NCI-H2196 (cell line): ENCODE measurements around the gene TSPY4.
"Not testable (repeated sequence)": the region's sequence is repeated elsewhere in the genome, so short reads cannot be mapped to it uniquely, and the experiment has no call there.

ENCODE experiments used
- DNase-seq: peaks from one replicate; lab custom pipeline; 2025; ENCODE audit not compliant: unreplicated experiment; lab: John Stamatoyannopoulos, UW

Gene TSPY4, protein sequence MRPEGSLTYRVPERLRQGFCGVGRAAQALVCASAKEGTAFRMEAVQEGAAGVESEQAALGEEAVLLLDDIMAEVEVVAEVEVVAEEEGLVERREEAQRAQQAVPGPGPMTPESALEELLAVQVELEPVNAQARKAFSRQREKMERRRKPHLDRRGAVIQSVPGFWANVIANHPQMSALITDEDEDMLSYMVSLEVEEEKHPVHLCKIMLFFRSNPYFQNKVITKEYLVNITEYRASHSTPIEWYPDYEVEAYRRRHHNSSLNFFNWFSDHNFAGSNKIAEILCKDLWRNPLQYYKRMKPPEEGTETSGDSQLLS

DNA sequence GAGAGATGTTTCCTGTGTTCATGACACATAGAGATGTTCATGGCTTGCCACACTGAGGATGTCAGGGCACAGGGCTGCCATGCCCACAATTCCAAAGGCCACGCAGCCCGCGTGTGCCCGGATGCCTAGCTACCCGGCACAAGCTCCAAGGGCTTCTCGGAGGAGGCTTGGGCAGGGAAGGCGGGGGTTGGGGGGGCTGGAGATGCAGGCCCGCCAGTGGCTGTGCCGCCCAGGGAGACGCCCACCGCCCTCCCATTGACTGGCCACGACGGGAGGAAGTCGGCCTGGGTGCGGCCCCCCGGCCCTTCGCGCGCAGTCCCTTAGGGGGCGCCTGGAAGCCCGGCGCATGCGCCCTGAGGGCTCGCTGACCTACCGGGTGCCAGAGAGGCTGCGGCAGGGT is at the start of gene TSPY4:
Gene TSPY4, plus strand, starts transcription at position 301 of the 400 bp plus-strand sequence. Its CDS starts 46 bp downstream, at position 347.
- DNase-seq = not testable (repeated sequence)

DNA sequence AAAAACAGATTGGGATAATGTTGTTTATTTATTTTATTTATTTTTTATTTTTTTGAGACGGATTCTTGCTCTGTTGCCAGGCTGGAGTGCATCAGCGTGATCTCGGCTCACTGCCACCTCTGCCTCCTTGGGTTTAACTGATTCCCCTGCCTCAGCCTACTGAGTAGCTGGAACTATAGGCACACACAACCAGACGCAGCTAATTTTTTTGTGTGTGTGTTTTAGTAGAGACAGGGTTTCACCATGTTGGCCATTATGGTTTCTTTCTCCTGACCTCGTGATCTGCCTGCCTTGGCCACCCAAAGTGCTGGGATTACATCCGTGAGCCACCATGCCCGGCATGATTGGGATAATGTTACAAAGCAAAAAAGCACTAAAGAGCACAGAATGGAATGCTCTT is 16.3 kb upstream of the TSPY4 start:
- DNase-seq = no peak

DNA sequence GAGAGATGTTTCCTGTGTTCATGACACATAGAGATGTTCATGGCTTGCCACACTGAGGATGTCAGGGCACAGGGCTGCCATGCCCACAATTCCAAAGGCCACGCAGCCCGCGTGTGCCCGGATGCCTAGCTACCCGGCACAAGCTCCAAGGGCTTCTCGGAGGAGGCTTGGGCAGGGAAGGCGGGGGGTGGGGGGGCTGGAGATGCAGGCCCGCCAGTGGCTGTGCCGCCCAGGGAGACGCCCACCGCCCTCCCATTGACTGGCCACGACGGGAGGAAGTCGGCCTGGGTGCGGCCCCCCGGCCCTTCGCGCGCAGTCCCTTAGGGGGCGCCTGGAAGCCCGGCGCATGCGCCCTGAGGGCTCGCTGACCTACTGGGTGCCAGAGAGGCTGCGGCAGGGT is 20.2 kb downstream of the TSPY4 start, which contains the start of gene TSPY8:
Gene TSPY8, plus strand, starts transcription at position 301 of the 400 bp plus-strand sequence. Its CDS starts 46 bp downstream, at position 347.
- not testable (repeated sequence) for DNase-seq
